ENCODE data around the gene SNX5.
A peak's percentile ranks its signal among the peaks of the same experiment; 100 is the strongest.

SNX5 gene

DNA sequence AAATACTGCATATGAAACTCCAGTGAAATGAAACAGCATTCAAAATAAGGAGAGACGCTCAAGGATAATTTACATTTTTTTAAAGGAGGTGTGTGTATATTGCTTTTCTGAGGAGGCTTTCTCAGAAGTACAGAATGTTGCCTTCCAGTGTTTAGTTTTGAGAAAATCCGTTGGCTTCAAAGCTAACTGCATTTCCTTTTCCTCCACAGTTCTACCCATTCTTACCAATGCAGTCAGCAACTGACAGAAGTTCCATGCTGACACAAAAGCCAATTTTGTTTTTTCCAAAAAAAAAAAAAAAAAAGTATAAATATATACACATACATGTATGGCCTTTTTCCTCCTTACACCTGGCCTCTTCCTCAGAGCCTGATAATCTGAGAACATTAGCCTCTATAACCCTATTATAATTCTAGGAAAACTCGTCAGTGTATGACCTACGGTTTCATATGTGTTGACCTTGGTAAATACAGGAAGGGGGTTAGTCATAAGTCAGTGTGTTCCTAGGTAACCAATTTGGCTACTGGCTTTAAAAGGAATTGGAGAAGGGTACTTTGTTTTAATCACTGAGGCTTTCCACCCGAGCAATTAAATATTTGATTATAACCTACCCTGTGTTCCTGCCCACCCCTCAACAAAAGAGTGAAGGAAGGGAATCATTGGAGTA, 24.4 kb upstream of the SNX5 start:
- peak; percentile 57 for DNase-seq (ENCODE audit: low read depth)

DNA sequence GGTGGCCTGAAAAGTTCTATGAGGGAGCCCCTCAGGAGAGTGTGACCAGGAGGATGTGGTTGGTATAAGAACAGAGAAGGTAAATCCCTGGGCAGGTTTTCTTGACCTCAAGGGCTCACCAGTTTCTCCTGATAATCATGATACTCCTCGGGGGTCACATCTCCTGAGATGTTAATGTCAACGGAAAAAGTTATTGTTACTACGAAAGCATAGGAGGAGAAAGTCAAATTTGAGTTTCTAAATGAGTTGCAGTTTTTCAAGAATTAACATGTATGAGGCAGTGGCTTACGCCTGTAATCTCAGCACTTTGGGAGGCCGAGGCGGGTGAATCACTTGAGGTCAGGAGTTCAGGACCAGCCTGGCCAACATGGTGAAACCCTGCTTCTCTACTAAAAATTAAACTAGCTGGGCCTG, 23.6 kb upstream of the SNX5 start:
- DNase-seq (ENCODE audit: low read depth), result peak; percentile 38

DNA sequence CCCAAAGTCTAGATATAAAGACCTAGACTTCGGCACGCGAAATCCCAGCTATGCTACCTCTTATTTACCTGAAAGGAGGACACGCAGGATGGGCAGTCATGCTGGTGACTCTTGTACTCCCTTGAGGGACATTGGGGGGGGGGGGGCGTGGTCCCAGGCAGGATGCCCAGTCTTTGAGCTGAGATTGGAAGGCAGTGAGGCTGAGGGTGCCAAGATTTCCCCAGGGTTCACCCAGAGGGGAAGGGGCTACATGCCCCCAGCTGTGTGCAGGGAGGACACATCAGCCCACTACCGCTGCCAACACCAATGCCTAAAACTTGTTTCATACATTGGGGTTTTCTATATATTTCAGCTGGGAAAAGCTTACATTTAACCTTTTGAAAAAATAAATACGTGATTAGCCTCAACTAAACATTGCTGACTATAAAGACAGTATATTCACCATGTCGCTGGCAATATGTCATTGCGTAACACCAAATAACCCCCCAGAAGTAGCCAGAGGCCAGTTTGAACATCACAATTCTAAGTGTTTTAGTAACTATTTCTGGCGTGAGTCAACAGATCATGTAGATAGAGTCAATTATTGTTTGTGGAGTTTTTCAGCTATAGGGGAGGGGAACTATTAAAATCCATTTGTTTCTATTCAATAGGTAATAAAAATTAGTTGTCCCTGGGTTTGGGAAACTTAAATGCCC, 21.8 kb upstream of the SNX5 start:
- peak; percentile 80 for DNase-seq (ENCODE audit: low read depth)

- no peak for DNase-seq (ENCODE audit: low read depth)
These were observed 19.4 kb upstream of the SNX5 start for GRCh38 chr20:17987988-17988387.

GRCh38 chr20:17985388-17986018, 16.9 kb upstream of the SNX5 start:
- no peak for DNase-seq (ENCODE audit: low read depth)

GRCh38 chr20:17976305-17976704, 7.7 kb upstream of the SNX5 start:
- no peak for DNase-seq (ENCODE audit: low read depth)

DNA sequence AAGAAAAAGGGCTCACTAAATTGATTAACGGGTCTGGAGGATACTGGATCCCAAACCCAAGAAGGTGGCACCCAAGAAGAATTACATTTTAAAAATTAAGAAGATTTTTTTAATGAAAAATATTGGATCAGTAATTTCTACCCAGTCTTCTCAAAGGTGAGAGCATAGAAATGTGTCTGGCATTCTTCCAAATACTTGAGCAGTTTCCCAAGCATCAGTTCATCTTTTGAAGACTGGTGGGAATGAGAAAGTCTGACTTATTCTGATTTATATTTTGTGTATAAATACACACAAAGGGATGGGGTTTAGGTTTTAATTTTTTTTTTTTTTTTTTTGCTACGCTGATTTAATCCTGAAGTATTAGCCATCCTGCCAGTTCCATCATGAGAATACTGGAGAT, 3.5 kb upstream of the SNX5 start:
- DNase-seq (ENCODE audit: low read depth), result peak; percentile 45

DNA sequence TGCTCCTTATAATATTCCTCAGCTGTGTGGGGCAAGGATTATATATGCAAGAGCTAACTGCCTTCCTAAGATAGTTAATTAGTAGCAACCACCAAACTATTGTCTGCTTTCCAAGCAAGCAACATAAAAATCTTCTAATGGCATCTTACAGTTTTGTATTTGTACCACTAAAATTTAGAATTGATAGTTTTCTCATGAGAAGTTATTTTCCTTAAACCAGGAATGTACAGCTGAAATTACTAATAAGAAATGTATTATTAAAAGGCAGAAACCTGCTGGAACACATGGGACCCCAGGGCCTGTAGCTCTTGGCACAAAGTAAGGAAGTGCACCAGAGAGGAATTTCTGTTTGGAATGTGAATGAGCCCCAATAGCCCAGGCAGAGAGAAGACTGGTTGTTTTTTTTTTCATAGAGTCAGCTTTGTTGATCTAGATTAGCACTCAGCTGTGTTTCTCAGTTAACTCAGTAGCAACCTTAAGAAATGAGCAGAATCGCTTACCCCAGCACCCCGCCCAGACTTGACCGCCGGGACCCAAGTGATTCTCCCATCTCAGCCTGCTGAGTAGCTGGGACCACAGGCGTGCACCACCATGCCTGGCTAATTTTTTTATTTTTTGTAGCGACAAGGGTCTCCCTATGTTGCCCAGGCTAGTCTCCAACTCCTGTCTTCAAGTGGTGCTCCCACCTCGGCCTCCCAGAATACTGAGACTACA, 2.9 kb upstream of the SNX5 start:
- DNase-seq (ENCODE audit: low read depth), result peak; percentile 81

DNA sequence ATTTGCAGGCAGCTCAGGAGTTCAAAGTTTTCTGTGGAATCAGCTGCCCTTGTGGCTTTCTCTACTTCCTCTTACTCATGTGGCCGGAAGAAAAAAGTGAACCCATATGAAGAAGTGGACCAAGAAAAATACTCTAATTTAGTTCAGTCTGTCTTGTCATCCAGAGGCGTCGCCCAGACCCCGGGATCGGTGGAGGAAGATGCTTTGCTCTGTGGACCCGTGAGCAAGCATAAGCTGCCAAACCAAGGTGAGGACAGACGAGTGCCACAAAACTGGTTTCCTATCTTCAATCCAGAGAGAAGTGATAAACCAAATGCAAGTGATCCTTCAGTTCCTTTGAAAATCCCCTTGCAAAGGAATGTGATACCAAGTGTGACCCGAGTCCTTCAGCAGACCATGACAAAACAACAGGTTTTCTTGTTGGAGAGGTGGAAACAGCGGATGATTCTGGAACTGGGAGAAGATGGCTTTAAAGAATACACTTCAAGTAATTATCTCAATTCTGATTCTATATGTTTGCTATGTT, 1.4 kb upstream of the SNX5 start:
- peak; percentile 77 for DNase-seq (ENCODE audit: low read depth)

DNA sequence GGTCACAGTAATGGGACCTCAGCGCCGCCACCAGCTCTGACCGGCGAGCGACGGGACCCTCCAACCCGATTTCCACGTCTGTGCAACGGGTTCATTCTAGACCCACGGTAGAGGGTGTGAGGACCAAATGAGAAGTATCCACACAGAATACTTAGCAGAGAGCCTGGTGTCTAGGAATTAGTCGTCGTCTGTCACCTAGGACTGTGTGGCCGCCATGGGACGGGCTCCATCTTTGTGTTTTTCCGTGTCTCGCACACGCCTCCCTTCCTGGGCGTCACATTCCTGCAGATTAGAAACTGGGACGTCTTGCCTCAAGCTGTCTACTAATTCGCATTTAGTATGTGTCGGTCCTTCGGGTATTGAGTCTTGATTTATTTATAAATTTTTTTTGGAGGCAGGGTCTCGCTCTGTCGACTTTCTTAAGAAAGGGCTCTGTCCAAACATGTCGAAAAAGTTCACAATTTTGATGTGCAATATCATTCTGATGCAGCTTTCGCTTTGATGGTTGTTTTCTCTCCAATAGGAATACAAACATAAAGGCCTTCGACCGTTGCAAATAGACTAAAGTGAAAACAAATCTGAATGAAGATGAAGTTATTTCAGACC, 787 bp upstream of the SNX5 start:
- DNase-seq (ENCODE audit: low read depth), result no peak

DNA sequence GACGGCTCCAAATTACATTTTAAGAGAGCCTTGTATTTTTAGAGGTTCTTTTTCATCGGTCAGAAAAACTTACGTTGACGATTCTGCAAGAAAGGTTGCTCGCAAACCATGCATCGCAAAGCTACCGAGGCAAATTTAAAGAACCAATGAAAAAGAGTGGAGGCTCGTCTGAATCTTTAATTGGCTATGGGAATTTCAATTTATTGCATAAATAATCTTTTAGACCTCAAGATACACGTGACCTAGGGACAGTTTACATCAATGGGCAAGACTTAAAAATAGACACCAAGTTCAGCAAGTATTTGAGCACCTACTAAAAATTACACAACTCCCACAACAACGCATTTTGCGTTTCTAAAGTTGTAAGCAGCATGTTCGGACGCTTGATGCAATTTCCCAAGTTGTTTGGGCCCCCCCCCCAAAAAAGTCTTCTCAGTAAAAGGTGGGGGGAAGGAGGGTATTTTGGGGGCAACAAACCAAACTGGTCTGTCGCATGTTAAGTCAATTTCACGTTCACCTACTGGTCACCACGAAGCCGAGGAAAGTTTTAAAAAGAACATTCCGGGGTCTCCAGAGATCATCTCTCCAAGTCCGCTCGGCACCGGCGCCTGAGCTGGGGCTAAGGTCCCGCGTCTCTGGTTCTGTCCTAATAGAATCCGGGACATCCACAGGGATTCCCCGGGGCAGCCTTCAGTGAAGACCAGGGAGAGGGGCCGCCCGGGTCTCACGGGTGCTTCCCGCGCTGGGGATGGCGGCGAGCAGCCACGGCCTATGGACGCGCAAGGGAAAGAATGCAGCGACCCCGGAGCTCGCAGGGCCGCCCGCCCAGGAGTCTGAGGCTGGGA, 851 bp downstream of the SNX5 start:
- peak; percentile 75 for DNase-seq (ENCODE audit: low read depth)

GRCh38 chr20:17966432-17967310, 1.9 kb downstream of the SNX5 start:
- peak; percentile 53 for DNase-seq (ENCODE audit: low read depth)

DNA sequence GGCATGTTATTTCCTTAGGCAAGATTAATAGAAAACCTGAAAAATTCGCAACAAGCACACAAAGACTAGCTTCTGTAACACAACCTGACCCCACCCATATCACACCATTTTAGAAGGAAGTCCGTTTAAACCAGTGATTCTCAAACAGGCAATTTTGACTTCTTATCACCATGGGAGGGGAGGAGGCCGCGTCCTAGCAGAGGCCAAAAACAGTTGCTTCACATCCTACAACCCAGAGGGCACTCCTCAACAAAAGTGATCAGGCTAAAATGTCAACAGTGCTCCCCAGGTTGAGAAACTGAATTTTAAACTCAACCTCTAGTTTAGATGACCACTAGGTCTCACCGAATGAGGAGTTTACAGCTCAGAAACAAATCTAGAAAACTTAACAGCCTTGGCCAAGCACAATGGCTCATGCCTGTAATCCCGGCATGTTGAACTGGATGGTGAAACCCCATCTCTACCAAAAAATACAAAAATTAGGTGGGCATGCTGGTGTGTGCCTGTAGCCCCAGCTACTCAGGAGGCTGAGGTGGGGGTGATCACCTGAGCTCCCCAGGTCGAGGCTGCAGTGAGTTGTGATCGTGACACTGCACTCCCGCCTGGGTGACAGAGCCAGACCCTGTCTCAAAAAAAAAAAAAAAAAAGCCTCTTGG, 3.4 kb downstream of the SNX5 start:
- no peak for DNase-seq (ENCODE audit: low read depth)

DNA sequence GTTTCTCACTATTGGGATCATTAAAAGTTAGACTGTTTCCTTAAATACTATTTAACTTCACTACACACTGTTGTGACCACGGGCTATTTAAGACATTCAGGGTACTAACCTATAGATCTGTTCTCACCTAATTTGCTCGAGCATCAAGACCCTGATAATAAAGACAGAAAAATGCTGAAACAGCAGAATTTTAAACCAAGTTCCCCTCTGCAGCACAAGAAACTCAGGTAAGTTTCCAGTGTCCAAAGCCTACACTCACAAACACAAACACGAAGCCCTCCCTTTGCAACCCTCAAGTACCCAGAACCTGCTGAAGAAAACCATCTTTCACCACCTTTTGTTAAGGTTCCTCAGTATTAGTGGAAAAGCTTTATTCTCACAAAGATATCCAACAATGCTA, 4.0 kb downstream of the SNX5 start:
- DNase-seq (ENCODE audit: low read depth), result no peak

GRCh38 chr20:17964073-17964472, 4.5 kb downstream of the SNX5 start:
- no peak for DNase-seq (ENCODE audit: low read depth)

- DNase-seq (ENCODE audit: low read depth), result no peak
These were observed 5.3 kb downstream of the SNX5 start for GRCh38 chr20:17963114-17963897.

DNA sequence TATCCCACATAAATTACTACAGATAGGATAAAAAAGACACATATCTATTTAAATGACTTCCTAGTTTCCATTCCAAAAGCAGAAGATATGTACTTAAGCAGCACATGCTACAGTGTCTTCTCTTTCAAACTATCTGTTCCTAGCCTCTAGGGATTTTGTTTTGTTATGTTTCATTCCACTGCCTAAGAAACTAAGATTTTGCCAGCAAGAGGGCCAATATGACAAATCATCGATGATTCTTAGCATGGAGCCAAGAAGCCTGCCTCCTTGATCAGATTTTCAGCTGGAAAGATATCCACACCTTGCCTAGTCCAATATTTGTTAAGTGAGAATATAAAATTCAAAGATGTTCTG, 7.0 kb downstream of the SNX5 start:
- no peak for DNase-seq (ENCODE audit: low read depth)

DNA sequence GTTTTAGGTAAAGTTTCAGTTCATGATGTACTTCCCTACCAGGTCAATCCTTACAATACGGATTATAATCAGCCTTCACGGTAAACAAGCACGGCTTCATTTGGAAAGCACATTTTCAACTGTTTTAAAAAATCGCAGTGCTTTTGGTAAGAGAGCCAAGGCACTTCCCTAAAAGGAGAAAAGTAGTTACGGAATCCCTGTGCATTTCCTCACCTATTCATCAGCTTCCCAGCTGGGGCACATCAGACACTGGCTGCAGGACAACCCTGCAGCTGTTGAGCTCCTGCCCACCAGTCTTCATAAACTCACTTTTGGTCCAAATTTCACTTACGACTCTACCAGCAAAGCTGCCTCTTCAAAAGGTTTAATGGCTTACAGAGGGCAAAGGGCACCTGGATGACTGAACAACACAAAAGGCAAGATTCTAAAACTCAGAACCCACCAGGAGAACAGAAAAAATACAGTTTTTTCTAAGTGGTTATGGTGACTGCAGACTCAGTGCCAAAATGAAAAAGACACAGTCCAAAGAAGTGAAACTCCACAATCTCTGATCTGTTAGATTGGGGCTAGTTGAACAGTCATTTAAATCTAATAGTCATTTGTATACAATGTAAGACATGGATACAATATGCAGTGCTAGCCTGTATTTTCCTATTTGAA, 7.5 kb downstream of the SNX5 start:
- DNase-seq (ENCODE audit: low read depth), result no peak

All from iris pigment epithelial cell (primary cell).